ENCODE results near the gene MPZ.

DNA sequence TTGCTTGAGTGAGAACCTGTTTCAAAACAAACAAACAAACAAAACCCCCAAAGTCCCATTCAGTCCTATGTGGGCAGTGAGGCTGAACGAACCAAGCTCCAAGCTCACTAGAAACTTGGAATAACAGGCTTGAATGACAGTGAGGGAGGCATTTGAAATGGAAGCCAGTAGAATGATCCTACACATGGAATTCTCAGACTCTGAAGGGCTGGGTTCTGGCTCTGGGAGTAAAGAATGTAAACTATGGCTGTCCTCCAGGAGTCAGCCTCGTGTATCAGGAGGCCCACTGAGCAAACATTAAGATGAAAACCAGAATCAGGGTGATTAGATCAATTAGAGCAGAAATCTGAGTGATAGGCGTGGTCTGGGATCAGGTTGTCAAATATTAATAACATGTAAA, 36.4 kb downstream of the MPZ start:
- TF ChIP-seq, protein P1, sequence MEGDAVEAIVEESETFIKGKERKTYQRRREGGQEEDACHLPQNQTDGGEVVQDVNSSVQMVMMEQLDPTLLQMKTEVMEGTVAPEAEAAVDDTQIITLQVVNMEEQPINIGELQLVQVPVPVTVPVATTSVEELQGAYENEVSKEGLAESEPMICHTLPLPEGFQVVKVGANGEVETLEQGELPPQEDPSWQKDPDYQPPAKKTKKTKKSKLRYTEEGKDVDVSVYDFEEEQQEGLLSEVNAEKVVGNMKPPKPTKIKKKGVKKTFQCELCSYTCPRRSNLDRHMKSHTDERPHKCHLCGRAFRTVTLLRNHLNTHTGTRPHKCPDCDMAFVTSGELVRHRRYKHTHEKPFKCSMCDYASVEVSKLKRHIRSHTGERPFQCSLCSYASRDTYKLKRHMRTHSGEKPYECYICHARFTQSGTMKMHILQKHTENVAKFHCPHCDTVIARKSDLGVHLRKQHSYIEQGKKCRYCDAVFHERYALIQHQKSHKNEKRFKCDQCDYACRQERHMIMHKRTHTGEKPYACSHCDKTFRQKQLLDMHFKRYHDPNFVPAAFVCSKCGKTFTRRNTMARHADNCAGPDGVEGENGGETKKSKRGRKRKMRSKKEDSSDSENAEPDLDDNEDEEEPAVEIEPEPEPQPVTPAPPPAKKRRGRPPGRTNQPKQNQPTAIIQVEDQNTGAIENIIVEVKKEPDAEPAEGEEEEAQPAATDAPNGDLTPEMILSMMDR (IDR thresholded peaks at IDR 0.05): no peak
- no peak for TF ChIP-seq POLR2A (IDR thresholded peaks at IDR 0.05)
